H1 (cell line): ENCODE data around the gene PDIA5. TPM values are rescaled to one million over a fixed set of nuclear protein-coding genes. Genes with fewer than 3 reads are reported as not detected.

Experiments used
- CTCF ChIA-PET: fragments of 300-600 bp; sonication (Branson Sonifier 250); formaldehyde crosslinking; loops from one replicate; lab custom pipeline; 2021; ENCODE audit not compliant: partially characterized antibody; lab: Charles Lee
- POLR2A ChIA-PET: fragments of 300-600 bp; sonication (Branson Sonifier 250); formaldehyde crosslinking; loops from one replicate; lab custom pipeline; 2021; ENCODE audit warnings: inconsistent platforms; ENCODE audit not compliant: partially characterized antibody; lab: Charles Lee
- DNase-seq, 2 experiments: peaks; one replicate each; pipeline versions ENCODE4 v3.0.0 to v3.0.0-alpha.2; 2010 to 2022; ENCODE audit warnings: low spot score in 2 of 2, low read depth in 1 of 2, mixed read lengths in 1 of 2
- FAIRE-seq: peaks from 2 replicates; lab custom pipeline; 2011; peaks lifted over from hg19 to GRCh38; lab: Jason Lieb, UNC
- H2AFZ ChIP-seq: 2 replicates; pipeline ENCODE4 v1.8.1; 2012; ENCODE audit warnings: low read length, inconsistent platforms
- H2AK5ac ChIP-seq: 2 replicates; pipeline ENCODE4 v1.6.1; 2013; ENCODE audit warnings: low read depth, low read length
- H2BK120ac ChIP-seq: replicated peaks from 2 replicates; pipeline ENCODE3; 2013; ENCODE audit warnings: low read depth, low read length, inconsistent platforms
- H2BK12ac ChIP-seq: 2 replicates; pipeline ENCODE4 v1.6.1; 2013; ENCODE audit warnings: low read depth, low read length
- H2BK15ac ChIP-seq: 2 replicates; pipeline ENCODE4 v1.6.1; 2013; ENCODE audit warnings: low read length
- H2BK20ac ChIP-seq: 2 replicates; pipeline ENCODE4 v1.6.1; 2013; ENCODE audit warnings: low read length
- H2BK5ac ChIP-seq: 2 replicates; pipeline ENCODE4 v1.6.1; 2013; ENCODE audit warnings: low read depth, low read length
- H3K14ac ChIP-seq: 2 replicates; pipeline ENCODE4 v1.6.1; 2013; ENCODE audit warnings: inconsistent platforms; ENCODE audit not compliant: insufficient read length
- H3K18ac ChIP-seq: 2 replicates; pipeline ENCODE4 v1.6.1; 2013; ENCODE audit warnings: low read length; ENCODE audit errors: extremely low read depth
- H3K23ac ChIP-seq: 2 replicates; pipeline ENCODE4 v1.6.1; 2013; ENCODE audit warnings: inconsistent platforms; ENCODE audit not compliant: insufficient read length
- H3K23me2 ChIP-seq: 2 replicates; pipeline ENCODE4 v1.6.1; 2013; ENCODE audit warnings: low read depth, low read length
- H3K27ac ChIP-seq: 2 replicates; pipeline ENCODE4 v1.6.1; 2011; ENCODE audit warnings: low read depth, low read length, inconsistent platforms
- H3K27me3 ChIP-seq, 4 experiments: replicated peaks in 1 of 4; 1 replicate in 1 of 4; 2 replicates in 3 of 4; pipeline versions ENCODE4 v1.6.1 to v1.8.1; 2011 to 2013; ENCODE audit warnings: low read length in 3 of 4, mild to moderate bottlenecking in 3 of 4, inconsistent platforms in 2 of 4, mixed read lengths in 2 of 4, moderate library complexity in 1 of 4; ENCODE audit not compliant: control insufficient read depth in 3 of 4, insufficient read depth in 3 of 4; ENCODE audit errors: extremely low read depth in 1 of 4
- H3K36me3 ChIP-seq, 4 experiments: 2 replicates each; pipeline versions ENCODE4 v1.6.1 to v1.8.1; 2011 to 2013; ENCODE audit warnings: mild to moderate bottlenecking in 4 of 4, low read length in 3 of 4, moderate library complexity in 2 of 4, control low read depth in 1 of 4, inconsistent platforms in 1 of 4; ENCODE audit not compliant: insufficient read depth in 4 of 4, control insufficient read depth in 2 of 4
- H3K4ac ChIP-seq: replicated peaks from 2 replicates; pipeline ENCODE3; 2013; ENCODE audit warnings: low read length, low read depth, mixed read lengths, inconsistent platforms; ENCODE audit not compliant: insufficient read length
- H3K4me1 ChIP-seq, 4 experiments: replicated peaks in 1 of 4; 1 replicate in 1 of 4; 2 replicates in 3 of 4; pipeline versions ENCODE4 v1.6.1 to v1.8.1; 2011 to 2013; ENCODE audit warnings: low read length in 3 of 4, inconsistent platforms in 2 of 4, mixed read lengths in 1 of 4; ENCODE audit not compliant: insufficient read depth in 4 of 4, control insufficient read depth in 3 of 4
- H3K4me2 ChIP-seq, 2 experiments: 2 replicates each; pipeline versions ENCODE4 v1.6.1 to v1.8.1; 2011 to 2013; ENCODE audit warnings: low read depth in 2 of 2, low read length in 2 of 2, control low read depth in 1 of 2, inconsistent platforms in 1 of 2, mild to moderate bottlenecking in 1 of 2; ENCODE audit not compliant: insufficient read depth in 1 of 2
- H3K4me3 ChIP-seq, 4 experiments: fragments of 200-600, 300-600 bp in 1 of 4; sonication (generic), shearing (Covaris generic), sonication (Bioruptor Twin) in 1 of 4; 2 replicates each; pipeline versions ENCODE4 v1.5.1 to v1.8.1; 2011 to 2016; ENCODE audit warnings: low read length in 4 of 4, low read depth in 3 of 4, control low read depth in 2 of 4, inconsistent platforms in 2 of 4, mild to moderate bottlenecking in 2 of 4, mixed read lengths in 1 of 4, moderate library complexity in 1 of 4; ENCODE audit not compliant: insufficient read depth in 2 of 4; ENCODE audit errors: extremely low read depth in 1 of 4
- H3K56ac ChIP-seq: replicated peaks from 2 replicates; pipeline ENCODE3; 2013; ENCODE audit warnings: low read depth, mild to moderate bottlenecking, mixed read lengths, low read length, inconsistent platforms; ENCODE audit not compliant: insufficient read length
- H3K79me1 ChIP-seq: 2 replicates; pipeline ENCODE4 v1.6.1; 2013; ENCODE audit warnings: low read depth, low read length, control low read depth
- H3K79me2 ChIP-seq, 2 experiments: 2 replicates each; pipeline versions ENCODE4 v1.6.1 to v1.8.1; 2012 to 2013; ENCODE audit warnings: low read length in 2 of 2, mild to moderate bottlenecking in 2 of 2, inconsistent platforms in 1 of 2; ENCODE audit not compliant: insufficient read depth in 2 of 2, control insufficient read depth in 1 of 2
- H3K9ac ChIP-seq, 4 experiments: replicated peaks in 1 of 4; 1 replicate in 1 of 4; 2 replicates in 3 of 4; pipeline versions ENCODE4 v1.6.1 to v1.8.1; 2011 to 2013; ENCODE audit warnings: low read depth in 3 of 4, low read length in 3 of 4, control low read depth in 2 of 4, mild to moderate bottlenecking in 2 of 4, moderate library complexity in 2 of 4, inconsistent platforms in 1 of 4; ENCODE audit errors: extremely low read depth in 1 of 4
- H3K9me3 ChIP-seq, 2 experiments: 2 replicates each; pipeline versions ENCODE4 v1.6.1 to v1.8.1; 2012 to 2013; ENCODE audit warnings: mild to moderate bottlenecking in 2 of 2, moderate library complexity in 2 of 2, control low read depth in 1 of 2, inconsistent platforms in 1 of 2, low read depth in 1 of 2, low read length in 1 of 2, mixed read lengths in 1 of 2; ENCODE audit not compliant: insufficient read depth in 2 of 2
- H4K20me1 ChIP-seq, 2 experiments: replicated peaks in 1 of 2; 2 replicates each; pipeline versions ENCODE3 to v1.8.1; 2011 to 2013; ENCODE audit warnings: inconsistent platforms in 2 of 2, low read length in 2 of 2, mild to moderate bottlenecking in 1 of 2; ENCODE audit not compliant: insufficient read depth in 2 of 2, control insufficient read depth in 1 of 2
- H4K5ac ChIP-seq: 2 replicates; pipeline ENCODE4 v1.6.1; 2013; ENCODE audit warnings: low read length, low read depth, mixed read lengths, inconsistent platforms; ENCODE audit not compliant: insufficient read length
- H4K8ac ChIP-seq: 2 replicates; pipeline ENCODE4 v1.8.0; 2013; ENCODE audit warnings: mild to moderate bottlenecking, moderate library complexity, low read length, inconsistent platforms; ENCODE audit not compliant: insufficient read depth; ENCODE audit errors: extremely low read depth
- H4K91ac ChIP-seq: replicated peaks from 2 replicates; pipeline ENCODE3; 2013; ENCODE audit warnings: low read length, mixed read lengths, inconsistent platforms; ENCODE audit not compliant: insufficient read length
- CBX8 ChIP-seq: fragments of 300-800, 300-1000 bp; sonication (generic); IDR thresholded peaks from 2 replicates; pipeline ENCODE4 v1.7.1; 2016; ENCODE audit warnings: low read depth, low read length, borderline replicate concordance
- CEBPB ChIP-seq: IDR thresholded peaks from 2 replicates; pipeline ENCODE4 v1.6.1; 2012; ENCODE audit warnings: low read depth, low read length
- E2F6 ChIP-seq: IDR thresholded peaks from 2 replicates; pipeline ENCODE4 v1.6.1; 2012; ENCODE audit warnings: inconsistent platforms
- HDAC2 ChIP-seq, 2 experiments: fragments of 300-600 bp in 1 of 2; sonication (generic) in 1 of 2; IDR thresholded peaks; 2 replicates each; pipeline ENCODE4 v1.6.1; 2011 to 2012; ENCODE audit warnings: low read depth in 2 of 2, low read length in 2 of 2, mild to moderate bottlenecking in 2 of 2, moderate library complexity in 2 of 2, borderline replicate concordance in 1 of 2, inconsistent platforms in 1 of 2
- RAD21 ChIP-seq, 2 experiments: IDR thresholded peaks in 1 of 2; conservative IDR thresholded peaks in 1 of 2; 2 replicates each; pipeline ENCODE4 v1.6.1; 2011; ENCODE audit warnings: low read depth in 2 of 2, low read length in 2 of 2, improper control_type of control experiment in 1 of 2, inconsistent platforms in 1 of 2, mild to moderate bottlenecking in 1 of 2, moderate library complexity in 1 of 2
- RBBP5 ChIP-seq: IDR thresholded peaks from 2 replicates; pipeline ENCODE4 v1.7.1; 2012; ENCODE audit warnings: low read depth, mild to moderate bottlenecking, inconsistent platforms, low read length, moderate library complexity, borderline replicate concordance
- SAP30 ChIP-seq: fragments of 300-600 bp; sonication (generic); IDR thresholded peaks from 2 replicates; pipeline ENCODE4 v1.7.1; 2012; ENCODE audit warnings: low read length, moderate library complexity, mild to moderate bottlenecking, inconsistent platforms; ENCODE audit not compliant: insufficient read depth, insufficient replicate concordance
- SP4 ChIP-seq: IDR thresholded peaks from 2 replicates; pipeline ENCODE4 v1.6.1; 2012; ENCODE audit warnings: low read length, inconsistent platforms
- TAF7 ChIP-seq: optimal IDR thresholded peaks from 2 replicates; pipeline ENCODE3; 2011; ENCODE audit warnings: low read depth, mild to moderate bottlenecking, inconsistent platforms, low read length, moderate library complexity, borderline replicate concordance
- WGBS, 2 experiments: shearing (Covaris generic) in 1 of 2; methylation state at CpG; one replicate each; pipeline versions ENCODE4 v1.1.6 to v1.1.7; 2013 to 2015; ENCODE audit warnings: low lambda C conversion rate in 2 of 2, mixed read lengths in 2 of 2, inconsistent platforms in 1 of 2, low coverage in 1 of 2, missing lambda C conversion rate in 1 of 2; ENCODE audit not compliant: insufficient replicate concordance in 2 of 2, insufficient coverage in 1 of 2, insufficient read length in 1 of 2; ENCODE audit errors: extremely low coverage in 1 of 2, missing lambda C conversion rate in 1 of 2; 5-methylcytosine and 5-hydroxymethylcytosine counted together
- polyA plus RNA-seq, 7 experiments: library from polyadenylated mRNA; depleted of rRNA in 3 of 7; stranded (reverse) in 5 of 7; unstranded in 2 of 7; fragments of >200 nt in 5 of 7; fragments of 200-250 nt in 2 of 7; gene quantifications; 1 replicate in 5 of 7; 2 replicates in 1 of 7; 4 replicates in 1 of 7; pipeline versions ENCODE4 v1.2.1 to v1.2.3, GENCODE V29; 2011 to 2013; ENCODE audit warnings: missing spikeins in 2 of 7, mixed read lengths in 2 of 7
- total RNA-seq: library from RNA; stranded (reverse); fragmentation: NEBNext Ultra II Directional; extraction: Animal tissue kit (Norgen Biotek cat#: 25700); gene quantifications from 2 replicates; pipeline ENCODE4 v1.2.1, GENCODE V29; 2021

The PDIA5 gene
- total and polyA plus RNA-seq, 2 of the 8 experiments (the other 6 are each of a cell fraction or from before 2014, with no cell fraction given): 18.2 to 32.8 TPM

DNA sequence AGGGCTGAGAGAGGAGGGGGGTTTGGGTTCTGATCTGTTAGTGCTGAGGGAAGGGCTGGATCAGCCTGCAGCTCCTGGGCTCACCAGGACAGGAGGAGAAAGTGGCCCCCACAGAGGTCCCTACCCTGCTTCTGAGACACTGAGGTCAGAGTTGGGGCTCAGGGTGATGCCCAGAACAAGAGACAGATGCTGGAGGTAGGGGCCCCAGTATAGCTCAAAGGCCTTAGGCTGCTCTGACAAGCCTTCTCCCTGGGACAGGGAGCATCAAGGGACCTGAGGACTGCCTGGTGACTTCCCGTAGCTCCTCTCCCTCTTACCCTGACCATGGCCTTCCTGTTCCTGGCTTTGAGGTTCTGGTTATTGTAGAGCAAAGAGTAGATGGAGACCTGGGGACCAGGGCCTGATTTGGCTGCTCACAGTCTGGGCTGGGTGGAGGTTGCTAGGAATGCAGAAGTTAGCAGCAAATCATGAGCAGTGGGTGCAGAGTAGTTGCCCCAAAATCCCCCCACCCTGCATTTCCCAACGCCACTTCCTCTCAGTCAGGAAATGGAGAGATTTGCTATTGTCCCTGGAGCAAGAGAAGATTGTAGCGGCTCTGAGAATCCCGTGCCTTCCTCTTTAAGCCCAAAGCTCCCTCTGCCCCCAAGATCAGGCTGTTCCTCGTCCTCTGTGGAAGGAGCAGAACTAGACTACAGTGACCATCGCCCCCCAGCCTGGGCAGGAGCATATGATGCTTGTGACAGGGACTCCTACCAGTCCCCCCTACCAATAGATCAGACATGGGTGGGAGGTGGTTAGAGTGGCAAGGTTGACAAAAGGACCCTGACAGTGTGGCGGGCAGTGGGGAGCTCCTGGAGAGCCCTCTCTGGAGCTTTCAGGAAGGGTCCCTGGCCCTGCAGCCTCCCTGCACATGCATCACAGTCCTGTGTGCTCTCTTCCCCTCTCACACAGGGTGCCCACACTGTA is 87.5 kb downstream of the PDIA5 start:
- 0 out of 2 replicates have a peak overlapping the region, but pooled peaks have one; percentile 7 for H3K27ac ChIP-seq
- H4K8ac ChIP-seq: no peak overlapping the region
- H3K14ac ChIP-seq: no peak overlapping the region
- no peaks in the 10 kb centered on the region for H3K23me2 ChIP-seq
- DNase-seq (peak in 1 of 2 experiments; percentile 35), FAIRE-seq (no peak)
- H3K79me2 ChIP-seq: no peaks in the 10 kb centered on the region
- H4K20me1 ChIP-seq: peaks cover 0 to 2% of the 10 kb centered on the region in 2 experiments
- no peak overlapping the region for H3K4me2 ChIP-seq
- no peak overlapping the region; the same call in none of the 2 replicates for H2BK5ac ChIP-seq
- H3K36me3 ChIP-seq: peaks cover 0 to 14% (median 6%) of the 10 kb centered on the region in 4 experiments; a peak in 5 of 8 replicates
- no peak overlapping the region for H2BK15ac ChIP-seq
- POLR2A ChIA-PET: interaction anchor here (1.4 kb wide), 1 partner anchor 24 kb away, joined by 3 read pairs; no protein-coding TSS in a partner anchor
- H3K9me3 ChIP-seq: no peaks in the 10 kb centered on the region
- no peaks in the 10 kb centered on the region for H3K79me1 ChIP-seq
- H3K23ac ChIP-seq: no peak overlapping the region
- H4K5ac ChIP-seq: no peak overlapping the region
- H2BK20ac ChIP-seq: no peak overlapping the region
- H2AK5ac ChIP-seq: no peak overlapping the region
- CTCF ChIA-PET: interaction anchor here (0.9 to 1.4 kb wide), 3 partner anchors 44 to 212 kb away, joined by 3 to 4 read pairs (median 3); no protein-coding TSS in a partner anchor
- H4K91ac ChIP-seq: no peak overlapping the region
- no peak overlapping the region for H3K4me3 ChIP-seq
- H3K18ac ChIP-seq: no peak overlapping the region
- no peaks in the 10 kb centered on the region for H3K4me1 ChIP-seq
- H3K27me3 ChIP-seq: no peaks in the 10 kb centered on the region
- H3K56ac ChIP-seq: no peak overlapping the region
- no peak overlapping the region for H3K4ac ChIP-seq
- 88% methylated on average over 7 of the region's 7 CpGs; no CpG with 5 or more reads in 1 of the 2 experiments for WGBS, 2 experiments
- H2BK12ac ChIP-seq: no peak overlapping the region
- no peak overlapping the region for H3K9ac ChIP-seq
- no peak overlapping the region for H2BK120ac ChIP-seq
- H2AFZ ChIP-seq: no peak overlapping the region
- TF ChIP-seq HDAC2 (IDR thresholded peaks at IDR 0.05; ENCODE audit: borderline replicate concordance in 1 of 2, low read depth in 2 of 2, low read length in 2 of 2): no peak
- no peak for TF ChIP-seq CBX8
- no peak for TF ChIP-seq RBBP5
- TF ChIP-seq CEBPB: no peak
- TF ChIP-seq TAF7: no peak
- TF ChIP-seq SP4: no peak
- no peak for TF ChIP-seq SAP30
- TF ChIP-seq E2F6: no peak
- no peak for TF ChIP-seq RAD21 (IDR thresholded peaks at IDR 0.05 in 1 of 2, conservative IDR thresholded peaks at IDR 0.05 in 1 of 2; ENCODE audit: low read depth in 2 of 2, low read length in 2 of 2)
